DMS114 treated with DMSO at 0.1 percent for 48 hours (cell line): ENCODE results near the gene HES3.

ENCODE experiments used
- DNase-seq: peaks from one replicate; lab custom pipeline; 2025; ENCODE audit not compliant: unreplicated experiment; lab: John Stamatoyannopoulos, UW

The HES3 gene

GRCh38 chr1:6245086-6245868 is 1.3 kb downstream of the HES3 start:
- peak; percentile 49 for DNase-seq

GRCh38 chr1:6245869-6246496 is 2.0 kb downstream of the HES3 start:
- DNase-seq, result peak; percentile 75

- peak; percentile 40 for DNase-seq
Observed at GRCh38 chr1:6246497-6247467, 2.8 kb downstream of the HES3 start.

- no peak for DNase-seq
Observed at GRCh38 chr1:6247651-6248050, 3.7 kb downstream of the HES3 start.

GRCh38 chr1:6248161-6248776 is 4.3 kb downstream of the HES3 start:
- no peak for DNase-seq

GRCh38 chr1:6248932-6249738 is 5.2 kb downstream of the HES3 start:
- DNase-seq, result no peak

- no peak for DNase-seq
Observed at GRCh38 chr1:6249739-6250689, 6.0 kb downstream of the HES3 start.

GRCh38 chr1:6251233-6251632 is 7.3 kb downstream of the HES3 start:
- DNase-seq, result no peak

GRCh38 chr1:6251681-6252373 is 7.8 kb downstream of the HES3 start:
- DNase-seq, result no peak

- no peak for DNase-seq
Observed at GRCh38 chr1:6252374-6252710, 8.4 kb downstream of the HES3 start.

- no peak for DNase-seq
Observed at GRCh38 chr1:6253380-6253779, 9.4 kb downstream of the HES3 start.

- DNase-seq, result no peak
Observed at GRCh38 chr1:6254691-6255090, 10.7 kb downstream of the HES3 start.

- no peak for DNase-seq
Observed at GRCh38 chr1:6256645-6257044, 12.7 kb downstream of the HES3 start.

- no peak for DNase-seq
Observed at GRCh38 chr1:6257541-6258069, 13.6 kb downstream of the HES3 start.

GRCh38 chr1:6258675-6259074 is 14.7 kb downstream of the HES3 start:
- DNase-seq, result no peak

- peak; percentile 44 for DNase-seq
Observed at GRCh38 chr1:6259491-6260362, 15.7 kb downstream of the HES3 start.

GRCh38 chr1:6260433-6260934 is 16.5 kb downstream of the HES3 start:
- DNase-seq, result no peak
